Fibroblast of lung (primary cell): ENCODE results near the gene ADA. TPM values are rescaled to one million over a fixed set of nuclear protein-coding genes. Genes with fewer than 3 reads are reported as not detected.

Experiments used
- DNase-seq, 2 donors: peaks; one replicate each; pipeline versions ENCODE4 v3.0.0 to v3.0.0-alpha.2; 2010; ENCODE audit warnings: low read depth in 2 of 2
- H2AFZ ChIP-seq: 2 replicates; pipeline ENCODE4 v1.5.1; 2012; ENCODE audit warnings: low read length, control low read depth, inconsistent platforms
- H3K27ac ChIP-seq: 2 replicates; pipeline ENCODE4 v1.5.1; 2011; ENCODE audit warnings: low read length, control low read depth; ENCODE audit not compliant: insufficient read depth
- H3K27me3 ChIP-seq: 2 replicates; pipeline ENCODE4 v1.5.1; 2011; ENCODE audit warnings: mild to moderate bottlenecking, low read length; ENCODE audit not compliant: control insufficient read depth, insufficient read depth
- H3K36me3 ChIP-seq: 2 replicates; pipeline ENCODE4 v1.5.1; 2011; ENCODE audit warnings: low read length; ENCODE audit not compliant: control insufficient read depth, insufficient read depth
- H3K4me1 ChIP-seq: 2 replicates; pipeline ENCODE4 v1.5.1; 2011; ENCODE audit warnings: low read length; ENCODE audit not compliant: control insufficient read depth, insufficient read depth; ENCODE audit errors: extremely low read depth
- H3K4me2 ChIP-seq: 2 replicates; pipeline ENCODE4 v1.5.1; 2011; ENCODE audit warnings: low read length, control low read depth; ENCODE audit not compliant: insufficient read depth; ENCODE audit errors: extremely low read depth
- H3K4me3 ChIP-seq, 4 experiments: fragments of 200-600 bp in 1 of 4; sonication (generic) in 1 of 4; replicated peaks in 1 of 4; 2 replicates each; pipeline ENCODE4 v1.5.1; 2011 to 2016; ENCODE audit warnings: low read length in 4 of 4, low read depth in 3 of 4, mild to moderate bottlenecking in 3 of 4, control low read depth in 2 of 4, inconsistent platforms in 1 of 4, mixed read lengths in 1 of 4; ENCODE audit not compliant: insufficient read depth in 1 of 4; ENCODE audit errors: control extremely low read depth in 1 of 4
- H3K79me2 ChIP-seq: 2 replicates; pipeline ENCODE4 v1.5.1; 2012; ENCODE audit warnings: mild to moderate bottlenecking, low read length, inconsistent platforms; ENCODE audit not compliant: control insufficient read depth, insufficient read depth
- H3K9ac ChIP-seq: 2 replicates; pipeline ENCODE4 v1.5.1; 2011; ENCODE audit warnings: mild to moderate bottlenecking, low read length, control low read depth; ENCODE audit not compliant: insufficient read depth
- H3K9me3 ChIP-seq: 2 replicates; pipeline ENCODE4 v1.5.1; 2012; ENCODE audit warnings: low read depth, low read length; ENCODE audit not compliant: control insufficient read depth, insufficient read depth
- H4K20me1 ChIP-seq: 2 replicates; pipeline ENCODE4 v1.5.1; 2011; ENCODE audit warnings: low read length; ENCODE audit not compliant: control insufficient read depth, insufficient read depth; ENCODE audit errors: extremely low read depth
- EZH2 ChIP-seq: IDR thresholded peaks from 2 replicates; pipeline ENCODE4 v1.5.1; 2012; ENCODE audit warnings: low read length, control low read depth, mild to moderate bottlenecking; ENCODE audit errors: missing control alignments
- polyA plus RNA-seq, 2 donors: library from polyadenylated mRNA; depleted of rRNA in 1 of 2; stranded (reverse) in 1 of 2; unstranded in 1 of 2; fragments of >200 nt; gene quantifications; 2 replicates each; pipeline ENCODE4 v1.2.1, GENCODE V29; 2011 to 2012; ENCODE audit warnings: missing spikeins in 1 of 2
- total RNA-seq: library from RNA; depleted of rRNA; stranded (reverse); fragments of >200 nt; gene quantifications from 2 replicates; pipeline ENCODE4 v1.2.1, GENCODE V29; 2014
- TF ChIP-seq, protein P1 (sequence below), 2 donors: IDR thresholded peaks in 1 of 2; conservative IDR thresholded peaks in 1 of 2; 1 replicate in 1 of 2; 2 replicates in 1 of 2; pipeline ENCODE4 v1.5.1; 2011 to 2012; ENCODE audit warnings: low read length in 2 of 2, control low read depth in 1 of 2, inconsistent platforms in 1 of 2, low read depth in 1 of 2, mild to moderate bottlenecking in 1 of 2

Gene ADA
- total and polyA plus RNA-seq, 2 donors (not counting 1 experiment from before 2014, with no cell fraction given): 5.4 to 21.9 TPM

- Histone ChIP-seq H2AFZ (no peak overlapping the region), H3K79me2 (peaks cover 3% of the 10 kb centered on the region), H4K20me1 (no peaks in the 10 kb centered on the region), H3K4me2 (no peak overlapping the region), H3K4me1 (peaks cover 27% of the 10 kb centered on the region), H3K27me3 (no peaks in the 10 kb centered on the region), H3K27ac (peak overlapping the region; percentile 1), H3K9ac (no peak overlapping the region), H3K4me3 (no peak overlapping the region), H3K36me3 (no peaks in the 10 kb centered on the region), H3K9me3 (no peaks in the 10 kb centered on the region)
- peak in 1 of 2 donors; percentile 58 for DNase-seq
- TF ChIP-seq, protein P1, sequence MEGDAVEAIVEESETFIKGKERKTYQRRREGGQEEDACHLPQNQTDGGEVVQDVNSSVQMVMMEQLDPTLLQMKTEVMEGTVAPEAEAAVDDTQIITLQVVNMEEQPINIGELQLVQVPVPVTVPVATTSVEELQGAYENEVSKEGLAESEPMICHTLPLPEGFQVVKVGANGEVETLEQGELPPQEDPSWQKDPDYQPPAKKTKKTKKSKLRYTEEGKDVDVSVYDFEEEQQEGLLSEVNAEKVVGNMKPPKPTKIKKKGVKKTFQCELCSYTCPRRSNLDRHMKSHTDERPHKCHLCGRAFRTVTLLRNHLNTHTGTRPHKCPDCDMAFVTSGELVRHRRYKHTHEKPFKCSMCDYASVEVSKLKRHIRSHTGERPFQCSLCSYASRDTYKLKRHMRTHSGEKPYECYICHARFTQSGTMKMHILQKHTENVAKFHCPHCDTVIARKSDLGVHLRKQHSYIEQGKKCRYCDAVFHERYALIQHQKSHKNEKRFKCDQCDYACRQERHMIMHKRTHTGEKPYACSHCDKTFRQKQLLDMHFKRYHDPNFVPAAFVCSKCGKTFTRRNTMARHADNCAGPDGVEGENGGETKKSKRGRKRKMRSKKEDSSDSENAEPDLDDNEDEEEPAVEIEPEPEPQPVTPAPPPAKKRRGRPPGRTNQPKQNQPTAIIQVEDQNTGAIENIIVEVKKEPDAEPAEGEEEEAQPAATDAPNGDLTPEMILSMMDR (conservative IDR thresholded peaks at IDR 0.05 in 1 of 2, IDR thresholded peaks at IDR 0.05 in 1 of 2; ENCODE audit: low read depth in 1 of 2, low read length in 2 of 2): no peak
These were observed 50.7 kb downstream of the ADA start for GRCh38 chr20:44600758-44601201.

DNA sequence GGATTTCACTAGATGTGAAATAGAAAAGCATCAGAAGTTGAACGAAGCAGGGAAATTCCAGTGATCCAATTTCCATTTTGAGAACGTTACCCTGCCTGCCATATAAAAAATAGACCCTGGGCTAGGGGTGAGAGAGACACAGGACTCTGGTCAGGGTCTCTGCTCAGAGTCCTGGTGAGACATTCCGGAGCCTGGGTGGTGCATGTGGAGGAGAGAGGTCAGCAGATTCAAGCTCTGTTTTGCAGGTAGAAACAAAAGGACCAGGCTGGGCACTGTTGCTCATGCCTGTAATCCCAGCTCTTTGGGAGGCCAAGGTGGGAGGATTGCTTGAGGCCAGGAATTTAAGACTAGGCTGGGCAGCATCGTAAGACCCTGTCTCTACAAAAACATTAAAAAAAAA lies 51.2 kb downstream of the ADA start:
- TF ChIP-seq EZH2: no peak
- TF ChIP-seq, protein P1 (conservative IDR thresholded peaks at IDR 0.05 in 1 of 2, IDR thresholded peaks at IDR 0.05 in 1 of 2; ENCODE audit: low read depth in 1 of 2, low read length in 2 of 2): no peak
- Histone ChIP-seq H3K36me3 (no peaks in the 10 kb centered on the region), H4K20me1 (no peaks in the 10 kb centered on the region), H3K4me1 (peaks cover 27% of the 10 kb centered on the region), H3K27me3 (no peaks in the 10 kb centered on the region), H3K79me2 (peaks cover 3% of the 10 kb centered on the region), H3K4me2 (no peak overlapping the region), H3K4me3 (no peak overlapping the region), H2AFZ (no peak overlapping the region), H3K9ac (no peak overlapping the region), H3K9me3 (no peaks in the 10 kb centered on the region), H3K27ac (no peak overlapping the region)
- no peak for DNase-seq

DNA sequence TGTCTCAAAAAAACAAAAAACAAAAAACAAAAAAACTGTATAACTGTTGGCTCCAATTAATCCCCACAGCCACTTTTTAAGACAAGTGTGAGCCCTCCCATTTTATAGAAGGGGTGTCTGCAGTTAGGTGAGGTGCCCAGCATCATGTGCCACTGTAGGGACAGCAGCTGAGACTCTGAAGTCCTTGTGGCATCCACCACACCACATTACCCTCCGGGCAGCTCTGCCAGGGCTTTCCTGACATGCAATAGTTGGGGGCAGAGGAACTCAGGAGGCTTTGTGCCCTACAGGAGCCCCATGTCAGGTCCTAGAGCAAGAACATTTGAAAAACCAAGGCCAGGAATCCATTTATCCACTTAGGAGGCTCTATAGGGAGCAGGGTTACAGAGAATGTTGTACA lies 51.8 kb downstream of the ADA start:
- TF ChIP-seq, protein P1 (conservative IDR thresholded peaks at IDR 0.05 in 1 of 2, IDR thresholded peaks at IDR 0.05 in 1 of 2; ENCODE audit: low read depth in 1 of 2, low read length in 2 of 2): no peak
- no peaks in the 10 kb centered on the region for H3K27me3 ChIP-seq
- no peaks in the 10 kb centered on the region for H3K36me3 ChIP-seq
- H4K20me1 ChIP-seq: no peaks in the 10 kb centered on the region
- no peak overlapping the region for H3K4me3 ChIP-seq
- no peak overlapping the region for H3K4me2 ChIP-seq
- no peaks in the 10 kb centered on the region for H3K9me3 ChIP-seq
- H3K9ac ChIP-seq: no peak overlapping the region
- no peak overlapping the region for H2AFZ ChIP-seq
- no peak for DNase-seq
- peaks cover 5% of the 10 kb centered on the region for H3K79me2 ChIP-seq
- H3K4me1 ChIP-seq: peaks cover 30% of the 10 kb centered on the region
- no peak overlapping the region for H3K27ac ChIP-seq
